GM10248 (cell line): ENCODE measurements around the gene CRADD.

ENCODE experiments used
- CTCF ChIA-PET: fragments of 300-600 bp; sonication (Branson Sonifier 250); formaldehyde crosslinking; extraction: SDS; loops from one replicate; lab custom pipeline; 2021; ENCODE audit warnings: antibody characterized with exemption; lab: Yijun Ruan, JAX
- POLR2A ChIA-PET: fragments of 350-650 bp; sonication (Branson Sonifier 250); formaldehyde crosslinking; extraction: SDS; loops from one replicate; lab custom pipeline; 2020; ENCODE audit warnings: antibody characterized with exemption; lab: Yijun Ruan, JAX
- DNase-seq: peaks from one replicate; pipeline ENCODE4 v3.0.0; 2012; ENCODE audit errors: extremely low spot score
- TF ChIP-seq, protein P1 (sequence below): IDR thresholded peaks from 2 replicates; pipeline ENCODE4 v1.5.1; 2012; ENCODE audit warnings: mild to moderate bottlenecking, low read depth; ENCODE audit errors: extremely low read depth, missing control alignments, control extremely low read depth

Gene CRADD

GRCh38 chr12:93713060-93713459 is 35.9 kb downstream of the CRADD start:
- TF ChIP-seq, protein P1, sequence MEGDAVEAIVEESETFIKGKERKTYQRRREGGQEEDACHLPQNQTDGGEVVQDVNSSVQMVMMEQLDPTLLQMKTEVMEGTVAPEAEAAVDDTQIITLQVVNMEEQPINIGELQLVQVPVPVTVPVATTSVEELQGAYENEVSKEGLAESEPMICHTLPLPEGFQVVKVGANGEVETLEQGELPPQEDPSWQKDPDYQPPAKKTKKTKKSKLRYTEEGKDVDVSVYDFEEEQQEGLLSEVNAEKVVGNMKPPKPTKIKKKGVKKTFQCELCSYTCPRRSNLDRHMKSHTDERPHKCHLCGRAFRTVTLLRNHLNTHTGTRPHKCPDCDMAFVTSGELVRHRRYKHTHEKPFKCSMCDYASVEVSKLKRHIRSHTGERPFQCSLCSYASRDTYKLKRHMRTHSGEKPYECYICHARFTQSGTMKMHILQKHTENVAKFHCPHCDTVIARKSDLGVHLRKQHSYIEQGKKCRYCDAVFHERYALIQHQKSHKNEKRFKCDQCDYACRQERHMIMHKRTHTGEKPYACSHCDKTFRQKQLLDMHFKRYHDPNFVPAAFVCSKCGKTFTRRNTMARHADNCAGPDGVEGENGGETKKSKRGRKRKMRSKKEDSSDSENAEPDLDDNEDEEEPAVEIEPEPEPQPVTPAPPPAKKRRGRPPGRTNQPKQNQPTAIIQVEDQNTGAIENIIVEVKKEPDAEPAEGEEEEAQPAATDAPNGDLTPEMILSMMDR: no peak
- POLR2A ChIA-PET: no interaction called here
- no peak for DNase-seq
- CTCF ChIA-PET: no interaction called here

DNA sequence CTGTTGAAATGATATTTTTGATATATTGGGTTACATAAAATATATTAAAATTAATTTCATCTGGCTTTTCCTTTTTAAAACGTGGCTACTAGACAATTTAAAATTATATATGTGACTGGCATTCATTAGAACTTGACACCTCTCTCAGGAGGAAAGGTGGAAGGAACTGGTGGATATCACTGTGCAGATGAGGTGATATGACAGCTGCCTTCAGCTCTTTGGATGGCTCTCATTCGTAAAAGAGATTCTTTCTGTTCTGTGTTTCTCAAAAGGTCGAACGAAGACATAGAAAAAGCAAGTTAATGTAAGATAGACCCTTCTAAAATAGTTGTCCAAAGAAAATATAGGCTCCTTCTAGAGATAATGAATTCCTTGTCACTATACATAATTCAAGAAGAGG is 36.6 kb downstream of the CRADD start:
- TF ChIP-seq, protein P1: no peak
- no peak for DNase-seq
- POLR2A ChIA-PET: no interaction called here
- CTCF ChIA-PET: interaction anchor here (0.8 to 4.1 kb wide), 5 partner anchors 9 to 53 kb away, joined by 3 to 15 read pairs (median 3); no protein-coding TSS in a partner anchor

DNA sequence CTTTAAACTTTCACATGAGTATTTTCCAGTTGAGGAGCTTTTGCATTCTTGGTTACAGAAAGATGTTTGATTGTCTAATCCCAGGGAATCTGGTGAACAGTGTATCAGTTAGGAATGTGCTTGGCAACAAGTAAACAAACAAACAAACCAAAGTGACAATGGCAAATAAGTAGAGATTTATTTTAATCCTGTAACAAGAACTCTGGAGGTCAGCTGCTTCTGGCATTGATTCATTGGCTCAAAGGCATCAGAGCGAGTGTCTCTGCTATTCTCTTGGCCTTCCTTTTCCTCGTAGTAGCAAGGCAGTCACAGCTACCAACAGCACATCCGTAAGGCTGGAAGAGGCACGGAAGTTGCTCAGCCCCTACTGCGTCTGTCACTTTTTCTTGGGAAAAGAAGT is 37.2 kb downstream of the CRADD start:
- TF ChIP-seq, protein P1: no peak
- ChIA-PET CTCF (interaction anchor here (0.8 to 4.1 kb wide), 5 partner anchors 9 to 52 kb away, joined by 3 to 15 read pairs (median 3); no protein-coding TSS in a partner anchor), POLR2A (no interaction called here)
- no peak for DNase-seq

- TF ChIP-seq, protein P1: no peak
- DNase-seq: no peak
- POLR2A ChIA-PET: no interaction called here
- CTCF ChIA-PET: no interaction called here
These were observed 42.5 kb downstream of the CRADD start for GRCh38 chr12:93719710-93720109.

DNA sequence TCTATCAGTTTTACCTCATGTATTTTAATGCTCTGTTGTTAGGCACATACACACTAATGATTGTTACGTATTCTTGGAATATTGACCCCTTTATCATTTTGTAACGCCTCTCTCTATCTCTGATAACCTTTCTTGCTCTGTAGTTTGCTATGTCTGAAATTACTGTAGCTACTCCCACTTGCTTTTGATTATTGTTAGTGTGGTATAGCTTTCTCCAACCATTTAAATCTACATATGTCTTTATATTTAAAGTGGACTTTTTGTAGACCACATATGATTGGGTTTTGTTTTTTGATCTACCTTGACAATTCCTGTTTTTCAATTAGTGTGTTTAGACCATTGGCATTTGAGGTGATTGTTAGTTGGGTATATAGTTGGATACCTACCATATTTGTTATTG is 43.4 kb downstream of the CRADD start:
- ChIA-PET CTCF (no interaction called here), POLR2A (no interaction called here)
- TF ChIP-seq, protein P1: no peak
- DNase-seq: no peak

- TF ChIP-seq, protein P1: no peak
- ChIA-PET CTCF (no interaction called here), POLR2A (no interaction called here)
- no peak for DNase-seq
These were observed 45.0 kb downstream of the CRADD start for GRCh38 chr12:93722179-93722578.
